ENCODE data around the gene PMPCA.
A peak's percentile ranks its signal among the peaks of the same experiment; 100 is the strongest.
"Not testable (repeated sequence)": the region's sequence is repeated elsewhere in the genome, so short reads cannot be mapped to it uniquely, and the experiment has no call there.

The PMPCA gene

GRCh38 chr9:136394312-136395019, 16.0 kb upstream of the PMPCA start:
- no peak for DNase-seq

GRCh38 chr9:136395020-136395340, 15.5 kb upstream of the PMPCA start:
- no peak for DNase-seq

GRCh38 chr9:136395345-136396218, 14.9 kb upstream of the PMPCA start:
- no peak for DNase-seq

- DNase-seq = no peak
These were observed 14.3 kb upstream of the PMPCA start for GRCh38 chr9:136396219-136396515.

GRCh38 chr9:136397643-136398042, 12.8 kb upstream of the PMPCA start:
- DNase-seq = no peak

- no peak for DNase-seq
These were observed 12.2 kb upstream of the PMPCA start for GRCh38 chr9:136398286-136398685.

GRCh38 chr9:136399176-136400037, 11.1 kb upstream of the PMPCA start:
- DNase-seq = peak; percentile 8

- DNase-seq = peak; percentile 91
These were observed 10.2 kb upstream of the PMPCA start, which contains the start of gene SNAPC4 for GRCh38 chr9:136400038-136400834. TSS of gene SNAPC4 (minus strand) at chr9:136400170. CDS start at chr9:136398428, 1,742 bp downstream.

GRCh38 chr9:136401173-136401922, 9.1 kb upstream of the PMPCA start:
- no peak for DNase-seq

GRCh38 chr9:136402067-136402466, 8.4 kb upstream of the PMPCA start:
- DNase-seq = no peak

GRCh38 chr9:136403538-136403914, 6.9 kb upstream of the PMPCA start:
- no peak for DNase-seq

- DNase-seq = no peak
These were observed 6.3 kb upstream of the PMPCA start for GRCh38 chr9:136403915-136404800.

- no peak for DNase-seq
These were observed 5.7 kb upstream of the PMPCA start for GRCh38 chr9:136404801-136405136.

GRCh38 chr9:136405481-136405880, 5.0 kb upstream of the PMPCA start:
- no peak for DNase-seq

- DNase-seq = not testable (repeated sequence)
These were observed 4.6 kb upstream of the PMPCA start for GRCh38 chr9:136405904-136406303.

- not testable (repeated sequence) for DNase-seq
These were observed 3.4 kb upstream of the PMPCA start for GRCh38 chr9:136407061-136407460.

- no peak for DNase-seq
These were observed 2.5 kb upstream of the PMPCA start for GRCh38 chr9:136407911-136408310.

GRCh38 chr9:136409557-136410455, 652 bp upstream of the PMPCA start:
- peak; percentile 4 for DNase-seq

- no peak for DNase-seq
These were observed 920 bp downstream of the PMPCA start for GRCh38 chr9:136411378-136411777.

- DNase-seq = no peak
These were observed 2.5 kb downstream of the PMPCA start for GRCh38 chr9:136412962-136413361.
